GM21423 (cell line): ENCODE measurements around the gene ZNG1B.
"Not testable (repeated sequence)": the region's sequence is repeated elsewhere in the genome, so short reads cannot be mapped to it uniquely, and the experiment has no call there.

Source experiments
- ATAC-seq: cut with Tn5 transposase; IDR thresholded peaks from one replicate; pipeline ENCODE4 v1.9.1; 2021; ENCODE audit warnings: mild to moderate bottlenecking, moderate library complexity; ENCODE audit not compliant: unreplicated experiment

The ZNG1B gene

GRCh38 chr2:113437508-113438465 is at the start of gene ZNG1B:
Gene ZNG1B, plus strand, starts transcription at chr2:113437691. Its CDS starts 178 bp downstream, at chr2:113437869.
- not testable (repeated sequence) for ATAC-seq

- ATAC-seq: peak; percentile 90
These were observed 47.2 kb upstream of the ZNG1B start for GRCh38 chr2:113390124-113390849.

GRCh38 chr2:113391073-113391472 is 46.4 kb upstream of the ZNG1B start:
- ATAC-seq: no peak

- ATAC-seq: no peak
These were observed 31.4 kb upstream of the ZNG1B start for GRCh38 chr2:113406114-113406513.

- no peak for ATAC-seq
These were observed 29.9 kb upstream of the ZNG1B start for GRCh38 chr2:113407446-113408099.

- not testable (repeated sequence) for ATAC-seq
These were observed 25.7 kb upstream of the ZNG1B start for GRCh38 chr2:113411725-113412352.

- not testable (repeated sequence) for ATAC-seq
These were observed 24.7 kb upstream of the ZNG1B start for GRCh38 chr2:113412774-113413173.

GRCh38 chr2:113431773-113432172 is 5.7 kb upstream of the ZNG1B start:
- not testable (repeated sequence) for ATAC-seq

GRCh38 chr2:113433468-113433867 is 4.0 kb upstream of the ZNG1B start:
- ATAC-seq: not testable (repeated sequence)

- not testable (repeated sequence) for ATAC-seq
These were observed 28.3 kb downstream of the ZNG1B start for GRCh38 chr2:113465770-113466169.

- not testable (repeated sequence) for ATAC-seq
These were observed 39.3 kb downstream of the ZNG1B start for GRCh38 chr2:113476688-113477368.

- not testable (repeated sequence) for ATAC-seq
These were observed 59.0 kb downstream of the ZNG1B start for GRCh38 chr2:113496527-113496926.

- not testable (repeated sequence) for ATAC-seq
These were observed 60.9 kb downstream of the ZNG1B start, which contains the start of gene FOXD4L1 for GRCh38 chr2:113498365-113498764. Gene FOXD4L1, plus strand, starts transcription at chr2:113498665. Its CDS starts 592 bp downstream, at chr2:113499257.

- ATAC-seq: not testable (repeated sequence)
These were observed 61.8 kb downstream of the ZNG1B start for GRCh38 chr2:113499019-113499885.

GRCh38 chr2:113499886-113500722 is 62.6 kb downstream of the ZNG1B start:
- ATAC-seq: not testable (repeated sequence)

GRCh38 chr2:113500723-113501038 is 63.2 kb downstream of the ZNG1B start:
- not testable (repeated sequence) for ATAC-seq

GRCh38 chr2:113502216-113503093 is 65.0 kb downstream of the ZNG1B start:
- ATAC-seq: peak; percentile 13
